Suprapubic skin (tissue), 4 donors: Measurements from ENCODE around the gene MRPL23. TPM values are rescaled to one million over a fixed set of nuclear protein-coding genes. Genes with fewer than 3 reads are reported as not detected.
A peak's percentile ranks its signal among the peaks of the same experiment; 100 is the strongest.

ENCODE experiments used
- DNase-seq, 2 donors: peaks; one replicate each; pipeline ENCODE4 v3.0.0-alpha.2; 2019; ENCODE audit warnings: low spot score in 2 of 2
- H3K27ac ChIP-seq: fragments of 200-600 bp; sonication (generic); one replicate; pipeline ENCODE4 v1.5.1; 2019
- H3K27me3 ChIP-seq: fragments of 200-600 bp; sonication (generic); one replicate; pipeline ENCODE4 v1.5.1; 2019
- H3K36me3 ChIP-seq: fragments of 200-600 bp; sonication (generic); one replicate; pipeline ENCODE4 v1.5.1; 2019
- H3K4me1 ChIP-seq: fragments of 200-600 bp; sonication (generic); one replicate; pipeline ENCODE4 v1.5.1; 2019
- H3K4me3 ChIP-seq: fragments of 200-600 bp; sonication (generic); one replicate; pipeline ENCODE4 v1.5.1; 2019; ENCODE audit warnings: mild to moderate bottlenecking
- H3K9me3 ChIP-seq: fragments of 200-600 bp; sonication (generic); one replicate; pipeline ENCODE4 v1.5.1; 2019
- EP300 ChIP-seq: sonication (generic); formaldehyde crosslinking; IDR thresholded peaks from one replicate; pipeline ENCODE4 v1.6.1; 2017; ENCODE audit warnings: antibody characterized with exemption
- POLR2A ChIP-seq, 2 donors: fragments of 450-650 bp; IDR thresholded peaks; one replicate each; pipeline ENCODE4 v1.6.1; 2017; ENCODE audit warnings: antibody characterized with exemption in 2 of 2, mild to moderate bottlenecking in 2 of 2, moderate library complexity in 2 of 2
- POLR2AphosphoS5 ChIP-seq, 3 donors: sonication (generic); formaldehyde crosslinking; IDR thresholded peaks; one replicate each; pipeline ENCODE4 v1.6.1; 2017; ENCODE audit warnings: antibody characterized with exemption in 3 of 3
- WGBS: methylation state at CpG from one replicate; pipeline ENCODE4 v1.1.5; 2018; 5-methylcytosine and 5-hydroxymethylcytosine counted together
- total RNA-seq, 4 donors: library from RNA; depleted of rRNA; stranded (reverse); fragments of >200 nt; gene quantifications; one replicate each; pipeline ENCODE4 v1.1.0, GENCODE V29; 2016
- TF ChIP-seq, protein P1 (sequence below), 2 donors: fragments of 200-600 bp in 1 of 2; fragments of 450-650 bp in 1 of 2; sonication (generic) in 1 of 2; IDR thresholded peaks; one replicate each; pipeline ENCODE4 v1.5.1; 2016 to 2019; ENCODE audit warnings: antibody characterized with exemption in 2 of 2, mild to moderate bottlenecking in 1 of 2, moderate library complexity in 1 of 2

MRPL23 gene
- total RNA-seq, 4 donors from 2014 or later = 76.9 to 115 (median 103) TPM

DNA sequence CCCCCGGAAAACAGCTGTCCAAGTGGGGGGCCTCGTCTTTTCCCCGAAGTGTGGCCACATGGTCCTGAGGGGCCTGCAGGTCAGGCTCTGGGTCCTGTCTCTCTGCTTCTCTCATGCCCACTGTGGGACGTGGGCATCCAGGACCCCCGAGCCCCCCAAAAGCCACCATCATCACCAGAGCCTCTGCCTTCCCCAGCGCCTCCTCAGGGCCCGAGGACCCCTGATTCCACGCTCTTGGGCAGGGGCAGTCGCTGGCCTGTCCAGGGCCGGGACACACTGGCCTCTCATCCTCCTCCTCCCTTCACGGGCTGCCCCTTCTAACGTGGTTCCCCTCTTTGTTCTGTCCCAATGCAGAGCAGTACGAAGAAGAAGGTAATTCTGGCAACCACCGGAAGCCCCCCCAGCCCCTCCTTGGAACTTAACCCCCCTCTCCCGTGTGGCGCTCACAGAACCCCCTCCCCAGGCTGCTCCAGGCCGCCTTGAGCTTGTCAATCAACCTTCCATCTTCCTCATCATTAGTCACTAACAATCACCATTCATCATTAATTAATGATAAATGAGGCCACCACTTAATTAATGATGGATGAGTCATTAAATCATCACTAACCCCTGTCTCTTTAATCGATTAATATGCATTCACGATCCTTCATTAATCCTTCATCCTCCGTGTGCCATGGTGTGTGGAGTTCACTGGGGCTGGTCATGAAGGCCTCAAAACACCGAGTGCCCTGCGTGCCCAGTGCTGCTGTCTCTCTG lies 23.8 kb upstream of the MRPL23 start:
- 85% methylated on average over 20 of the region's 22 CpGs for WGBS
- Histone ChIP-seq H3K27ac (no peak overlapping the region), H3K36me3 (no peaks in the 10 kb centered on the region), H3K4me3 (no peak overlapping the region), H3K9me3 (no peaks in the 10 kb centered on the region), H3K27me3 (no peaks in the 10 kb centered on the region), H3K4me1 (peaks cover 37% of the 10 kb centered on the region)
- TF ChIP-seq EP300 (no peak), POLR2A (IDR thresholded peaks at IDR 0.05) (no peak), POLR2AphosphoS5 (IDR thresholded peaks at IDR 0.05) (no peak)
- TF ChIP-seq, protein P1, sequence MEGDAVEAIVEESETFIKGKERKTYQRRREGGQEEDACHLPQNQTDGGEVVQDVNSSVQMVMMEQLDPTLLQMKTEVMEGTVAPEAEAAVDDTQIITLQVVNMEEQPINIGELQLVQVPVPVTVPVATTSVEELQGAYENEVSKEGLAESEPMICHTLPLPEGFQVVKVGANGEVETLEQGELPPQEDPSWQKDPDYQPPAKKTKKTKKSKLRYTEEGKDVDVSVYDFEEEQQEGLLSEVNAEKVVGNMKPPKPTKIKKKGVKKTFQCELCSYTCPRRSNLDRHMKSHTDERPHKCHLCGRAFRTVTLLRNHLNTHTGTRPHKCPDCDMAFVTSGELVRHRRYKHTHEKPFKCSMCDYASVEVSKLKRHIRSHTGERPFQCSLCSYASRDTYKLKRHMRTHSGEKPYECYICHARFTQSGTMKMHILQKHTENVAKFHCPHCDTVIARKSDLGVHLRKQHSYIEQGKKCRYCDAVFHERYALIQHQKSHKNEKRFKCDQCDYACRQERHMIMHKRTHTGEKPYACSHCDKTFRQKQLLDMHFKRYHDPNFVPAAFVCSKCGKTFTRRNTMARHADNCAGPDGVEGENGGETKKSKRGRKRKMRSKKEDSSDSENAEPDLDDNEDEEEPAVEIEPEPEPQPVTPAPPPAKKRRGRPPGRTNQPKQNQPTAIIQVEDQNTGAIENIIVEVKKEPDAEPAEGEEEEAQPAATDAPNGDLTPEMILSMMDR (IDR thresholded peaks at IDR 0.05) = no peak
- no peak for DNase-seq

DNA sequence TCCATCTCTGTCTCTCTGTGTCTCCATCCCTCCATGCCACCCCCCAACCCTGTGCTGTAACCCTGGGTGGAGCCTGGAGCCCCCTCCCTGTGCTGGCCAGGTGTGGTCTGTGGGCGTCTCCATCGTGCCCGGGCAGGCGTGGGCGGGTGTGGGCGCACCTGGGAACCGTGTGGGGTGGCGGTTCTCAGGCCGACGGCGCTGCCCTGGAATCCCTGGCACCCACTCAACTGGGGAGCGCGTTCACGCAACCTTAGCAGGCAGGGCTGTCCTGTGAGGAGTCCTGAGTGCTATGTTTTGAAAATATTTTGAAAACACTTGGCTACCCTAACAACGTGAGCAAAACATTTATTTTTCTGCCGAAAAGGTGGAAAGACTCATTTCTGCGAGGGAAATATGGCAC lies 23.0 kb upstream of the MRPL23 start:
- Histone ChIP-seq H3K4me3 (no peak overlapping the region), H3K36me3 (no peaks in the 10 kb centered on the region), H3K4me1 (peaks cover 29% of the 10 kb centered on the region), H3K27me3 (no peaks in the 10 kb centered on the region), H3K27ac (no peak overlapping the region), H3K9me3 (no peaks in the 10 kb centered on the region)
- DNase-seq = peak; percentile 66 to 78
- 64% methylated on average over 8 of the region's 17 CpGs for WGBS
- TF ChIP-seq EP300 (no peak), POLR2AphosphoS5 (IDR thresholded peaks at IDR 0.05) (no peak), POLR2A (IDR thresholded peaks at IDR 0.05) (no peak)
- TF ChIP-seq, protein P1 (IDR thresholded peaks at IDR 0.05) = no peak

DNA sequence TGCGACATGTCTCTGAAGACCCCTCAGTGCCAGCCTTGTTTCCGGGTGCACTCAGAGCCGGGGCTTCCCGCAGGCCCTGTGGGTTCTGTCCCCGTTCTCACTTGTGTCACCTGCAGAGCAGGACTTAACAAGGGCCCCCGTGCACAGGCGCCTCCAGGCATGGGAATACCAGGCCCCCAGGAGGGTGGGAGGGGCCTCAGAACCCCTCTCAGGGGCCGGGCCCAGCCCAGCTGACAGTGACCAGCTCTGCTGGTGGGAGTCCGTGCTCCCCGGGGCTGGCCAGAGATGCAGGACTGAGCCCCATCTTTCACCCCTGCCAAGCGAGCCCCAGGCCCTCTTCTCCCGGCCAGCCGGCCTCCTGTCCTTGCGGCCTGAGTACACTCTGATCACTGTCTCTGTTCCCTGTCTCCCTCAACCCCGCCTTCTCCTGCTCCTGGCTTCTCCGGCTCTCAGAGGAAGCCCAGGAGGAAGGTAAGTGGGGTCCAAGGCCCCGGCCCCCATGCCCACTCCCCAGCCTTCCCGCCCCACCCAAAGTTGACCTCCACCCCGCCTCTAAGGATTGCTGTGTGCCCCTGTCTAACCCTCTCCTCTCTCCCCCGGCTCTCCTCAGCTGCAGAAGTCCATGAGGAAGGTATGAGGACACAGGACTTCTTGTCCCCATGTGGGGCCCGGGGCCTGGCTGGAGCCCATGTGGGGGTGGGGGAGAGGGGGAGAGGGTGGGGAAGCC lies 22.3 kb upstream of the MRPL23 start:
- Histone ChIP-seq H3K9me3 (no peaks in the 10 kb centered on the region), H3K27ac (no peak overlapping the region), H3K36me3 (no peaks in the 10 kb centered on the region), H3K27me3 (no peaks in the 10 kb centered on the region), H3K4me3 (no peak overlapping the region), H3K4me1 (peaks cover 28% of the 10 kb centered on the region)
- TF ChIP-seq, protein P1 (IDR thresholded peaks at IDR 0.05) = no peak
- TF ChIP-seq EP300 (no peak), POLR2AphosphoS5 (IDR thresholded peaks at IDR 0.05) (no peak), POLR2A (IDR thresholded peaks at IDR 0.05) (no peak)
- WGBS = 83% methylated on average over 18 of the region's 21 CpGs
- DNase-seq = peak; percentile 61 to 79

DNA sequence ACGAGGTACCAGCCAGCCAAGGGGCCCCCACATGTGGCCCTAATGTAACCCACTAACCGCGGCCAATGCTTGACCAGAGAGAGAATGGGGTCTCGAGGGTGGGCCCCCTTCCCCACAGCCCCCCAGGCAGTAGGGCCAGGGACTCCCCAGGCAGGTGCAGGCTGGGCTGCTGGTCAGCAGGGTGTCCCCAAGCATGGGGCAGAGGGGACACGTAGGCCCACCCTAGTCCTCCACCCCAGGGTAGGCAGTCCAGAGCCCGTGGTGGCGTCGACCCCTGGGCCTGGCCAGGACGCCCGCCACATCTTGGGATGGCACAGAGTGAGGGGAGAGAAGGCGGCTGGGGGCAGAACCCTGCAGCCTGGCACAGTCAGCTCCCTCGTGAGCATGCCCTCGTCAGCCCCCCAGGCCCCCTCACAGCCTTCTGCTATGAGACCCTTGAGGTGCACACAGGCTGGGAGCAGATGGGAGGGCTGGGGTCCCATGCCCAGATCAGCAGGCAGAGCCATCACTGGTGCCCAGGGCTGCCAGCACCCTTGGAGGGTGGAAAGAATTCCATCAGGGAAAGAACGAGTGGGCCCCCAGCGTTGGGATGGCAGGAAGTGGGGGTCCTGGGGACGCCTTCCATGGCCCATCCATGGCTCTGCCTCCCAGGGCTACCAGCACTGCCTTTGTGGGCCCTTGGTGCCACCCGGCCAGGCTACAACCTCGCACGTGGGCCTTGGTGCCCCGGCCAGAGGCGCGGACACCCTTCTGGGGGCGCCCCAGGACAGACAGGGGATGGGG lies 21.6 kb upstream of the MRPL23 start:
- no peak for DNase-seq
- no peak for TF ChIP-seq POLR2AphosphoS5 (IDR thresholded peaks at IDR 0.05)
- TF ChIP-seq, protein P1 (IDR thresholded peaks at IDR 0.05) = no peak
- no peak for TF ChIP-seq POLR2A (IDR thresholded peaks at IDR 0.05)
- Histone ChIP-seq H3K4me1 (peaks cover 28% of the 10 kb centered on the region), H3K9me3 (no peaks in the 10 kb centered on the region), H3K27ac (no peak overlapping the region), H3K36me3 (no peaks in the 10 kb centered on the region), H3K4me3 (no peak overlapping the region), H3K27me3 (no peaks in the 10 kb centered on the region)
- 90% methylated on average over 11 of the region's 23 CpGs for WGBS
